Activated naive CD8-positive, alpha-beta T cell treated with anti-CD3 and anti-CD28 coated beads, Interleukin-2, amount 10 ng/mL, durations not matched to agents 7 days and 5 days (primary cell): ENCODE data around the gene EEA1. TPM values are rescaled to one million over a fixed set of nuclear protein-coding genes. Genes with fewer than 3 reads are reported as not detected.

ENCODE experiments used
- ATAC-seq: fragments of 150-1000 bp; cut with Tn5 transposase; one replicate; pipeline ENCODE4 v1.10.0; 2021; ENCODE audit warnings: low read depth, moderate library complexity
- POLR2A ChIA-PET: fragments of 350-600 bp; sonication (Branson Sonifier 250); formaldehyde crosslinking; loops from one replicate; lab custom pipeline; 2021; ENCODE audit warnings: antibody characterized with exemption; lab: Charles Lee
- DNase-seq: peaks from one replicate; pipeline ENCODE4 v3.0.0; 2021
- H3K27ac Mint-ChIP-seq: one replicate; pipeline ENCODE4 v1.8.0; 2022; ENCODE audit warnings: mild to moderate bottlenecking, mixed read lengths
- H3K27me3 Mint-ChIP-seq: one replicate; pipeline ENCODE4 v1.8.0; 2022; ENCODE audit warnings: mild to moderate bottlenecking, moderate library complexity, mixed read lengths
- H3K36me3 Mint-ChIP-seq: one replicate; pipeline ENCODE4 v1.8.0; 2021; ENCODE audit warnings: mild to moderate bottlenecking, mixed read lengths
- H3K4me1 Mint-ChIP-seq: one replicate; pipeline ENCODE4 v1.8.0; 2021; ENCODE audit warnings: mixed read lengths
- H3K4me3 Mint-ChIP-seq: one replicate; pipeline ENCODE4 v1.8.0; 2022; ENCODE audit warnings: mild to moderate bottlenecking, moderate library complexity, mixed read lengths
- H3K9me3 Mint-ChIP-seq: one replicate; pipeline ENCODE4 v1.8.0; 2021; ENCODE audit warnings: mixed read lengths
- total RNA-seq, 2 experiments: library from RNA; stranded (reverse); gene quantifications; one replicate each; pipeline ENCODE4 v1.2.3, GENCODE V29; 2021

The EEA1 gene
- total RNA-seq, 2 experiments from 2014 or later, result 15.4 to 16.0 TPM

GRCh38 chr12:92928421-92928961 lies 604 bp downstream of the EEA1 start:
- Mint-ChIP-seq H3K4me3 (peak overlapping the region; percentile 91), H3K9me3 (no peaks in the 10 kb centered on the region), H3K36me3 (peaks cover 2% of the 10 kb centered on the region), H3K4me1 (peaks cover 27% of the 10 kb centered on the region), H3K27me3 (no peaks in the 10 kb centered on the region), H3K27ac (peak overlapping the region; percentile 90)
- DNase-seq (no peak), ATAC-seq (peak; percentile 13)
- POLR2A ChIA-PET, result interaction anchor here (0.5 to 2.8 kb wide), 11 partner anchors 17 to 783 kb away, joined by 3 to 18 read pairs (median 5); partner anchors contain the start of genes BTG1 and UBE2N

GRCh38 chr12:92927436-92928281 lies 1.4 kb downstream of the EEA1 start:
- Mint-ChIP-seq H3K27me3 (no peaks in the 10 kb centered on the region), H3K4me3 (peak overlapping the region; percentile 91), H3K36me3 (peaks cover 5% of the 10 kb centered on the region), H3K27ac (peak overlapping the region; percentile 90), H3K4me1 (peaks cover 29% of the 10 kb centered on the region), H3K9me3 (no peaks in the 10 kb centered on the region)
- DNase-seq (no peak), ATAC-seq (no peak)
- POLR2A ChIA-PET, result interaction anchor here (0.5 to 2.8 kb wide), 8 partner anchors 16 to 540 kb away, joined by 3 to 18 read pairs (median 5); partner anchors contain the start of genes MRPL42 and UBE2N

GRCh38 chr12:92927055-92927435 lies 2.0 kb downstream of the EEA1 start:
- peak; percentile 34 for DNase-seq
- peak overlapping the region; percentile 90 for H3K27ac Mint-ChIP-seq
- H3K4me3 Mint-ChIP-seq, result peak overlapping the region; percentile 91
- ATAC-seq, result no peak
- POLR2A ChIA-PET, result interaction anchor here (0.5 to 1.4 kb wide), 3 partner anchors 143 to 540 kb away, joined by 3 to 5 read pairs (median 3); partner anchors contain the start of genes MRPL42 and UBE2N
- H3K4me1 Mint-ChIP-seq, result peaks cover 33% of the 10 kb centered on the region
- peaks cover 9% of the 10 kb centered on the region for H3K36me3 Mint-ChIP-seq
- no peaks in the 10 kb centered on the region for H3K27me3 Mint-ChIP-seq
- no peaks in the 10 kb centered on the region for H3K9me3 Mint-ChIP-seq

- ATAC-seq (no peak), DNase-seq (no peak)
- POLR2A ChIA-PET, result interaction anchor here (1.0 kb wide), 1 partner anchor 142 kb away, joined by 3 read pairs; no protein-coding TSS in a partner anchor
- no peaks in the 10 kb centered on the region for H3K27me3 Mint-ChIP-seq
- H3K4me1 Mint-ChIP-seq, result peaks cover 36% of the 10 kb centered on the region
- H3K4me3 Mint-ChIP-seq, result peak overlapping the region; percentile 91
- H3K36me3 Mint-ChIP-seq, result peaks cover 12% of the 10 kb centered on the region
- no peak overlapping the region for H3K27ac Mint-ChIP-seq
- H3K9me3 Mint-ChIP-seq, result no peaks in the 10 kb centered on the region
Measured at GRCh38 chr12:92926549-92926948, 2.5 kb downstream of the EEA1 start.

- peak overlapping the region; percentile 3 for H3K27ac Mint-ChIP-seq
- no peak for ATAC-seq
- no peak overlapping the region for H3K4me3 Mint-ChIP-seq
- H3K9me3 Mint-ChIP-seq, result no peaks in the 10 kb centered on the region
- H3K27me3 Mint-ChIP-seq, result no peaks in the 10 kb centered on the region
- peaks cover 16% of the 10 kb centered on the region for H3K4me1 Mint-ChIP-seq
- POLR2A ChIA-PET, result no interaction called here
- H3K36me3 Mint-ChIP-seq, result peaks cover 12% of the 10 kb centered on the region
- no peak for DNase-seq
Measured at GRCh38 chr12:92921877-92922276, 7.2 kb downstream of the EEA1 start.

- H3K9me3 Mint-ChIP-seq, result peaks cover 2% of the 10 kb centered on the region
- no peak for ATAC-seq
- no peak overlapping the region for H3K4me3 Mint-ChIP-seq
- H3K27me3 Mint-ChIP-seq, result no peaks in the 10 kb centered on the region
- peaks cover 17% of the 10 kb centered on the region for H3K4me1 Mint-ChIP-seq
- POLR2A ChIA-PET, result no interaction called here
- no peak overlapping the region for H3K27ac Mint-ChIP-seq
- no peak for DNase-seq
- peaks cover 23% of the 10 kb centered on the region for H3K36me3 Mint-ChIP-seq
Measured at GRCh38 chr12:92915365-92915764, 13.7 kb downstream of the EEA1 start.

- POLR2A ChIA-PET, result no interaction called here
- H3K27me3 Mint-ChIP-seq, result no peaks in the 10 kb centered on the region
- peaks cover 17% of the 10 kb centered on the region for H3K4me1 Mint-ChIP-seq
- H3K4me3 Mint-ChIP-seq, result peak overlapping the region; percentile 35
- no peak for DNase-seq
- H3K9me3 Mint-ChIP-seq, result peaks cover 2% of the 10 kb centered on the region
- peaks cover 31% of the 10 kb centered on the region for H3K36me3 Mint-ChIP-seq
- H3K27ac Mint-ChIP-seq, result no peak overlapping the region
- no peak for ATAC-seq
Measured at GRCh38 chr12:92914170-92914569, 14.9 kb downstream of the EEA1 start.

GRCh38 chr12:92912672-92913071 lies 16.4 kb downstream of the EEA1 start:
- Mint-ChIP-seq H3K9me3 (peaks cover 2% of the 10 kb centered on the region), H3K36me3 (peaks cover 35% of the 10 kb centered on the region), H3K27me3 (no peaks in the 10 kb centered on the region), H3K4me1 (peaks cover 24% of the 10 kb centered on the region), H3K27ac (no peak overlapping the region), H3K4me3 (no peak overlapping the region)
- POLR2A ChIA-PET, result no interaction called here
- DNase-seq (no peak), ATAC-seq (no peak)

- Mint-ChIP-seq H3K9me3 (peaks cover 2% of the 10 kb centered on the region), H3K4me3 (peak overlapping the region; percentile 5), H3K36me3 (peaks cover 35% of the 10 kb centered on the region), H3K27ac (peak overlapping the region; percentile 42), H3K27me3 (no peaks in the 10 kb centered on the region), H3K4me1 (peaks cover 30% of the 10 kb centered on the region)
- POLR2A ChIA-PET, result no interaction called here
- DNase-seq, result no peak
- peak; percentile 30 for ATAC-seq
Measured at GRCh38 chr12:92912052-92912451, 17.0 kb downstream of the EEA1 start.

GRCh38 chr12:92911339-92911738 lies 17.8 kb downstream of the EEA1 start:
- Mint-ChIP-seq H3K27me3 (no peaks in the 10 kb centered on the region), H3K4me3 (peak overlapping the region; percentile 25), H3K9me3 (peaks cover 3% of the 10 kb centered on the region), H3K4me1 (peaks cover 30% of the 10 kb centered on the region), H3K27ac (peak overlapping the region; percentile 12), H3K36me3 (peaks cover 35% of the 10 kb centered on the region)
- ATAC-seq (no peak), DNase-seq (no peak)
- POLR2A ChIA-PET, result interaction anchor here (1.1 kb wide), 1 partner anchor 18 kb away, joined by 5 read pairs; the partner anchor contains the start of gene EEA1

GRCh38 chr12:92908108-92908507 lies 21.0 kb downstream of the EEA1 start:
- Mint-ChIP-seq H3K27ac (peak overlapping the region; percentile 36), H3K27me3 (no peaks in the 10 kb centered on the region), H3K36me3 (peaks cover 29% of the 10 kb centered on the region), H3K9me3 (peaks cover 2% of the 10 kb centered on the region), H3K4me1 (peaks cover 33% of the 10 kb centered on the region), H3K4me3 (peak overlapping the region; percentile 63)
- POLR2A ChIA-PET, result interaction anchor here (1.2 to 3.1 kb wide), 2 partner anchors 13 to 21 kb away, joined by 8 to 18 read pairs; partner anchors contain the start of gene EEA1
- DNase-seq (no peak), ATAC-seq (peak; percentile 93)

GRCh38 chr12:92905811-92906554 lies 23.1 kb downstream of the EEA1 start:
- Mint-ChIP-seq H3K27me3 (no peaks in the 10 kb centered on the region), H3K36me3 (peaks cover 28% of the 10 kb centered on the region), H3K9me3 (peaks cover 1% of the 10 kb centered on the region), H3K4me1 (peaks cover 19% of the 10 kb centered on the region), H3K4me3 (no peak overlapping the region), H3K27ac (no peak overlapping the region)
- no peak for DNase-seq
- no peak for ATAC-seq
- POLR2A ChIA-PET, result interaction anchor here (1.5 to 3.1 kb wide), 2 partner anchors 23 kb away, joined by 5 to 18 read pairs; partner anchors contain the start of gene EEA1
